Heart right ventricle (tissue), 16 donors: ENCODE results near the gene NRBP1. TPM values are rescaled to one million over a fixed set of nuclear protein-coding genes. Genes with fewer than 3 reads are reported as not detected.
A peak's percentile ranks its signal among the peaks of the same experiment; 100 is the strongest.

Experiments used
- ATAC-seq, 8 donors: fragments of 200-7000 bp; cut with Tn5 transposase; one replicate each; pipeline ENCODE4 v1.9.1; 2020; ENCODE audit warnings: mild to moderate bottlenecking in 8 of 8, moderate library complexity in 8 of 8, moderate number of reproducible peaks in 1 of 8
- DNase-seq, 2 donors: peaks; one replicate each; pipeline ENCODE4 v3.0.0-alpha.2; 2020
- H3K27ac ChIP-seq, 10 donors: fragments of 200-600 bp; sonication (generic) in 2 of 10; one replicate each; pipeline versions ENCODE4 v1.5.0 to v1.8.0; 2020 to 2022; ENCODE audit warnings: mild to moderate bottlenecking in 3 of 10
- H3K27me3 ChIP-seq, 7 donors: fragments of 200-600 bp; one replicate each; pipeline ENCODE4 v1.8.0; 2021 to 2022; ENCODE audit warnings: mild to moderate bottlenecking in 2 of 7
- H3K36me3 ChIP-seq, 9 donors: fragments of 200-600 bp; sonication (generic) in 1 of 9; one replicate each; pipeline versions ENCODE4 v1.5.0 to v1.8.0; 2020 to 2022; ENCODE audit warnings: mild to moderate bottlenecking in 2 of 9
- H3K4me1 ChIP-seq, 9 donors: fragments of 200-600 bp; sonication (generic) in 1 of 9; one replicate each; pipeline versions ENCODE4 v1.5.0 to v1.8.0; 2020 to 2022; ENCODE audit warnings: mild to moderate bottlenecking in 4 of 9
- H3K4me3 ChIP-seq, 10 donors: fragments of 200-600 bp; sonication (generic) in 2 of 10; one replicate each; pipeline versions ENCODE4 v1.5.0 to v1.8.0; 2020 to 2022; ENCODE audit warnings: mild to moderate bottlenecking in 7 of 10, moderate library complexity in 2 of 10
- H3K9me3 ChIP-seq, 11 donors: fragments of 200-600 bp in 10 of 11; sonication (generic) in 2 of 11; one replicate each; pipeline versions ENCODE4 v1.5.0 to v1.8.0; 2013 to 2022; ENCODE audit warnings: mild to moderate bottlenecking in 2 of 11, control low read depth in 1 of 11, moderate library complexity in 1 of 11
- whole genome bisulfite sequencing, 2 donors: extraction: QIAGEN DNeasy Blood & Tissue Kit; methylation state at CpG; one replicate each; pipeline ENCODE4 v1.1.7; 2013; ENCODE audit warnings: inconsistent platforms in 1 of 2; 5-methylcytosine and 5-hydroxymethylcytosine counted together
- intact Hi-C, 10 donors: fragments of 100-400 bp; cut with DNase I; formaldehyde crosslinking; loops; one replicate each; pipeline versions ENCODE4 v1.11.1 to v1.14.2; 2022
- polyA plus RNA-seq, 2 donors: library from polyadenylated mRNA; stranded (reverse); fragments of 200-250 nt; gene quantifications; one replicate each; pipeline ENCODE4 v1.2.3, GENCODE V29; 2013
- total RNA-seq, 10 donors: library from RNA; stranded (reverse); fragmentation: NEBNext Ultra II Directional in 3 of 10; extraction: Animal tissue kit (Norgen Biotek cat#: 25700) in 3 of 10; gene quantifications; one replicate each; pipeline versions ENCODE4 v1.2.1 to v1.2.4, GENCODE V29; 2021 to 2023
- TF ChIP-seq, protein P1 (sequence below), 9 donors: fragments of 200-600 bp; sonication (generic) in 2 of 9; IDR thresholded peaks; one replicate each; pipeline versions ENCODE4 v1.5.0 to v1.8.0; 2021 to 2022; ENCODE audit warnings: antibody characterized with exemption in 9 of 9, mild to moderate bottlenecking in 5 of 9, moderate library complexity in 1 of 9
- donor health status: Arrhythmogenic right ventricular cardiomyopathy.
- donor health status: ischemic (EF 13 %, LVEDD 7.1; RV severe dilation, severe dysfunction).
- donor health status: healthy with polysubstance abuse.
- donor health status: DM: no; HTN: yes; CAD: no.
- donor health status: DM: no; HTN: no; CAD: no.
- donor health status: ischemic (EF 25% LVEDD 6.9; RV normal size, moderate dysfunction).
- donor health status: ischemic (EF 25% LVEDD 5.7; RV mildly dilated, moderate dysfunction).
- donor health status: healthy.
- donor health status: DM: yes; HTN: yes; CAD: no.
- donor health status: Ischemic cardiomyopathy.
- donor health status: ischemic (EF 35%, LVEDD 5.7; RV mildly dilated, moderate dysfunction).
- donor health status: nonischemic (EF 11% LVEDD 7.7; RV severe dilation, severe dysfunction).
- donor health status: DM: yes; HTN: yes; CAD: no.
- donor health status: PGD.
- donor health status: ischemic (EF 29% LVEDD 5.4; RV normal size, mild dysfunction).
- donor health status: nonischemic (EF 23%, LVEDD 6.1; RV moderate dilation, normal function).

The NRBP1 gene
- total and polyA plus RNA-seq, 12 donors: 25.5 to 97.4 (median 59.2) TPM

DNA sequence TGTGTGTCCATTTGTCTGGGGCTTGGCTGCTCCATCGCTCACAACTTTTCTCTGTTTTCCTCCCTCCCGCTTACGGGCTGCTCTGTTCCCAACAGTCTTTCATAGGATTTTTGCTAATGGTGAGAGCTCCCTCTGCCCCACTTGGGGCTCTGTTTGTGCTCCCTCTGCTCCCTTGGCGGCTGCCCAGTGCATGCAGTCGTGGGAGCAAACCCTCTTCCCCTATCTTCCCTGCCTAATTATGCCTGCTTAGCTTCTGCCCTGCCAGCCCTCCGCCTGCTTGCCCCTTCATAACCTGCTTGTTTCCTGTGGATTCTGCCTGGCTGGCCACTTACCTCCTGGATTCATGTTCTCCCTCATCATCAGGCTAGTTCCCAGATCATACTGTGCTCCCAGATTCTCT lies 7.2 kb downstream of the NRBP1 start:
- peaks cover 3 to 26% (median 18%) of the 10 kb centered on the region in 9 donors for H3K4me1 ChIP-seq
- no peak overlapping the region for H3K27ac ChIP-seq
- H3K27me3 ChIP-seq: no peaks in the 10 kb centered on the region
- H3K36me3 ChIP-seq: peaks cover 0 to 85% (median 74%) of the 10 kb centered on the region in 9 donors
- H3K9me3 ChIP-seq: no peaks in the 10 kb centered on the region
- TF ChIP-seq, protein P1, sequence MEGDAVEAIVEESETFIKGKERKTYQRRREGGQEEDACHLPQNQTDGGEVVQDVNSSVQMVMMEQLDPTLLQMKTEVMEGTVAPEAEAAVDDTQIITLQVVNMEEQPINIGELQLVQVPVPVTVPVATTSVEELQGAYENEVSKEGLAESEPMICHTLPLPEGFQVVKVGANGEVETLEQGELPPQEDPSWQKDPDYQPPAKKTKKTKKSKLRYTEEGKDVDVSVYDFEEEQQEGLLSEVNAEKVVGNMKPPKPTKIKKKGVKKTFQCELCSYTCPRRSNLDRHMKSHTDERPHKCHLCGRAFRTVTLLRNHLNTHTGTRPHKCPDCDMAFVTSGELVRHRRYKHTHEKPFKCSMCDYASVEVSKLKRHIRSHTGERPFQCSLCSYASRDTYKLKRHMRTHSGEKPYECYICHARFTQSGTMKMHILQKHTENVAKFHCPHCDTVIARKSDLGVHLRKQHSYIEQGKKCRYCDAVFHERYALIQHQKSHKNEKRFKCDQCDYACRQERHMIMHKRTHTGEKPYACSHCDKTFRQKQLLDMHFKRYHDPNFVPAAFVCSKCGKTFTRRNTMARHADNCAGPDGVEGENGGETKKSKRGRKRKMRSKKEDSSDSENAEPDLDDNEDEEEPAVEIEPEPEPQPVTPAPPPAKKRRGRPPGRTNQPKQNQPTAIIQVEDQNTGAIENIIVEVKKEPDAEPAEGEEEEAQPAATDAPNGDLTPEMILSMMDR (IDR thresholded peaks at IDR 0.05): no peak
- no peak overlapping the region for H3K4me3 ChIP-seq
- WGBS, 2 donors: 88 to 89% methylated on average over 6 of the region's 6 CpGs
- intact Hi-C loops: no loop called here
- ATAC-seq (no peak), DNase-seq (no peak)

DNA sequence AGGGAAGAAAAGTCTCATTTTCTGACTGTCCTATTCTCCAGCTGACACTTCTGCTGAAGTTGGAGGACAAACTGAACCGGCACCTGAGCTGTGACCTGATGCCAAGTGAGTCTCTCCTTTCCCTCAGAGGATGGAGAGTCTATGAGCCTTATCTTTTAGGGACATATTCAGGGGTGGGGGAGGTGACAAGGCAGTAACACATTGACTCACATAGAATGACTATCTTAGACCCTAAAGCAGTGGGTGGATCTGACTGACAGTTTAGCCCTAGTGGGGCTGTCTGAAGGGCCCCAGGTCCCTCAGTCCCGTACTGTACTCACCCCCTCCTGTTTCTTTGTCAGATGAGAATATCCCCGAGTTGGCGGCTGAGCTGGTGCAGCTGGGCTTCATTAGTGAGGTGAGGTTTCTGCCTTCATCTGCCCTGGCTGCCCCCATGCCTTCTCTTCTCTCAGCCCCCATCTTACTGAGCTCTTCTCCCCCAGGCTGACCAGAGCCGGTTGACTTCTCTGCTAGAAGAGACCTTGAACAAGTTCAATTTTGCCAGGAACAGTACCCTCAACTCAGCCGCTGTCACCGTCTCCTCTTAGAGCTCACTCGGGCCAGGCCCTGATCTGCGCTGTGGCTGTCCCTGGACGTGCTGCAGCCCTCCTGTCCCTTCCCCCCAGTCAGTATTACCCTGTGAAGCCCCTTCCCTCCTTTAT lies 12.9 kb downstream of the NRBP1 start:
- ATAC-seq (peak in 2 of 8 donors; percentile 7 to 29), DNase-seq (no peak)
- TF ChIP-seq, protein P1 (IDR thresholded peaks at IDR 0.05): no peak
- Histone ChIP-seq H3K36me3 (peaks cover 3 to 100% (median 57%) of the 10 kb centered on the region in 9 donors), H3K9me3 (no peaks in the 10 kb centered on the region), H3K27ac (no peak overlapping the region), H3K4me3 (no peak overlapping the region), H3K4me1 (peaks cover 0 to 8% (median 0%) of the 10 kb centered on the region in 9 donors), H3K27me3 (no peaks in the 10 kb centered on the region)
- WGBS, 2 donors: 85 to 87% methylated on average over 10 of the region's 10 CpGs
- intact Hi-C loops: no loop called here

DNA sequence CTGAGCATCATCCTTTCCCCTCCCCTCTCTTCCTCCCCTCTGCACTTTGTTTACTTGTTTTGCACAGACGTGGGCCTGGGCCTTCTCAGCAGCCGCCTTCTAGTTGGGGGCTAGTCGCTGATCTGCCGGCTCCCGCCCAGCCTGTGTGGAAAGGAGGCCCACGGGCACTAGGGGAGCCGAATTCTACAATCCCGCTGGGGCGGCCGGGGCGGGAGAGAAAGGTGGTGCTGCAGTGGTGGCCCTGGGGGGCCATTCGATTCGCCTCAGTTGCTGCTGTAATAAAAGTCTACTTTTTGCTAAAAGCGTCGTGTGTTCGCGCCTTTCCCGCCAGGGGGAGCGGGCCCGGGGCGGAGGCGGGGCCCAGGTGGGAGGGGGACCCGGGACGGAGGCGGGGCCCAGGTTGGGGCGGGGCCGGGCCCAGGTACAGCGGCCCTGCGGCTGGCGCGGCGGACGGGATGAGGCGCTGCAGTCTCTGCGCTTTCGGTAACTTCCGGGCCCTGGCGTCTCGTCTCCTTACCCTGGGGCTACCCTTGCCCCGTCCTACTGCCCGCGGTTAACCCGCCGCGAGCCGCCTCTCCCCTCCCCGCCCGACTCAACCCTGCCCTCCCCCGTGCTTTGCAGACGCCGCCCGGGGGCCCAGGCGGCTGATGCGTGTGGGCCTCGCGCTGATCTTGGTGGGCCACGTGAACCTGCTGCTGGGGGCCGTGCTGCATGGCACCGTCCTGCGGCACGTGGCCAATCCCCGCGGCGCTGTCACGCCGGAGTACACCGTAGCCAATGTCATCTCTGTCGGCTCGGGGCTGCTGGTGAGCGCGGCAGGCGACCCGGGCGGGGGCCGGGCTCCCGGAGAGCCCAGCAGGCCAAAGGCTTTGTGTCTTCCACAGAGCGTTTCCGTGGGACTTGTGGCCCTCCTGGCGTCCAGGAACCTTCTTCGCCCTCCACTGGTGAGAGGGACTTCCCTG lies 13.8 kb downstream of the NRBP1 start, which contains the start of gene KRTCAP3:
Gene KRTCAP3 (plus strand): TSS at position 424 of the 962 bp plus-strand sequence. CDS start 32 bp downstream, at position 456.
- ATAC-seq: peak; percentile 17 to 69 (median 33)
- Histone ChIP-seq H3K27ac (peak within 1 kb of the TSS in 1 of 10 donors; percentile 45), H3K36me3 (peaks cover 0 to 96% (median 48%) of the 10 kb centered on the region in 9 donors), H3K27me3 (no peaks in the 10 kb centered on the region), H3K9me3 (no peaks in the 10 kb centered on the region), H3K4me3 (no peak within 1 kb of the TSS), H3K4me1 (peaks cover 0 to 8% (median 0%) of the 10 kb centered on the region in 9 donors)
- WGBS, 2 donors: 41 to 45% methylated on average over 79 to 80 of the region's 80 CpGs
- peak in 1 of 2 donors; percentile 27 for DNase-seq
- intact Hi-C loops: no loop called here
- TF ChIP-seq, protein P1 (IDR thresholded peaks at IDR 0.05): no peak

DNA sequence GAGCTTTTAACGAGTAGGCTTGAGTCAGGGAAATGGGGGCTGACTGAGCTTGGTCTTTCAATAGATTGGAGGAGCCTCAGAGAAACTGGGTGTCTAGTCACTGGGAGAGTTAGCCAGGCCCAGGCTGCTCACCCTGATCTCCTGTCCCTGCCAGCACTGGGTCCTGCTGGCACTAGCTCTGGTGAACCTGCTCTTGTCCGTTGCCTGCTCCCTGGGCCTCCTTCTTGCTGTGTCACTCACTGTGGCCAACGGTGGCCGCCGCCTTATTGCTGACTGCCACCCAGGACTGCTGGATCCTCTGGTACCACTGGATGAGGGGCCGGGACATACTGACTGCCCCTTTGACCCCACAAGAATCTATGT lies 14.5 kb downstream of the NRBP1 start:
- DNase-seq (no peak), ATAC-seq (peak in 5 of 8 donors; percentile 17 to 49 (median 25))
- no peaks in the 10 kb centered on the region for H3K9me3 ChIP-seq
- 78 to 83% methylated on average over 6 of the region's 6 CpGs for WGBS, 2 donors
- intact Hi-C loops: no loop called here
- H3K4me1 ChIP-seq: peaks cover 0 to 8% (median 0%) of the 10 kb centered on the region in 9 donors
- H3K4me3 ChIP-seq: no peak overlapping the region
- TF ChIP-seq, protein P1 (IDR thresholded peaks at IDR 0.05): no peak
- peak overlapping the region in 1 of 10 donors; percentile 45 for H3K27ac ChIP-seq
- no peaks in the 10 kb centered on the region for H3K27me3 ChIP-seq
- H3K36me3 ChIP-seq: peaks cover 0 to 96% (median 42%) of the 10 kb centered on the region in 9 donors
